ENCODE data around the gene STRN3. TPM values are rescaled to one million over a fixed set of nuclear protein-coding genes. Genes with fewer than 3 reads are reported as not detected.
A peak's percentile ranks its signal among the peaks of the same experiment; 100 is the strongest.
"Not testable (repeated sequence)": the region's sequence is repeated elsewhere in the genome, so short reads cannot be mapped to it uniquely, and the experiment has no call there.

The STRN3 gene
- total RNA-seq, 1 donor from 2014 or later: 138 TPM

DNA sequence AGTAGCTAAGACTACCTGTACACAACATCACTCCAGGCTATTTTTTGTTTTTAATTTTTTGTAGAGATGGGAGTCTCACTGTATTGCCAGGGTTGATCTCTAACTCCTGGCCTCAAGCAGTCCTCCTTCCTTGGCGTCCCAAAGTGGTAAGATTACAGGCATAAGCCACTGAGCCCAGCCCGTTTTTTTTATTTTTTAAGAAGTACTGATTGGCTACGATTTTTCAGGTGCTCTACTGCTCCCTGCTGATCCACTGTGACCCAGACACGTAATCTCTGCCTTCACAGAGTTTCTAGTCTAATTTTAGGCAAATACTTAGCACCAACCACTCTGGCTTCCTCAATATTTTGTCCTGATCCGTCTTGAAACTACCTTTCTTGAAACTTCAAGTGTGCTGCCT is 4.3 kb upstream of the STRN3 start:
- DNase-seq: no peak

GRCh38 chr14:31029016-31029970 is 3.1 kb upstream of the STRN3 start:
- DNase-seq: no peak

- no peak for DNase-seq
These were observed 1.7 kb upstream of the STRN3 start for GRCh38 chr14:31027847-31028246.

DNA sequence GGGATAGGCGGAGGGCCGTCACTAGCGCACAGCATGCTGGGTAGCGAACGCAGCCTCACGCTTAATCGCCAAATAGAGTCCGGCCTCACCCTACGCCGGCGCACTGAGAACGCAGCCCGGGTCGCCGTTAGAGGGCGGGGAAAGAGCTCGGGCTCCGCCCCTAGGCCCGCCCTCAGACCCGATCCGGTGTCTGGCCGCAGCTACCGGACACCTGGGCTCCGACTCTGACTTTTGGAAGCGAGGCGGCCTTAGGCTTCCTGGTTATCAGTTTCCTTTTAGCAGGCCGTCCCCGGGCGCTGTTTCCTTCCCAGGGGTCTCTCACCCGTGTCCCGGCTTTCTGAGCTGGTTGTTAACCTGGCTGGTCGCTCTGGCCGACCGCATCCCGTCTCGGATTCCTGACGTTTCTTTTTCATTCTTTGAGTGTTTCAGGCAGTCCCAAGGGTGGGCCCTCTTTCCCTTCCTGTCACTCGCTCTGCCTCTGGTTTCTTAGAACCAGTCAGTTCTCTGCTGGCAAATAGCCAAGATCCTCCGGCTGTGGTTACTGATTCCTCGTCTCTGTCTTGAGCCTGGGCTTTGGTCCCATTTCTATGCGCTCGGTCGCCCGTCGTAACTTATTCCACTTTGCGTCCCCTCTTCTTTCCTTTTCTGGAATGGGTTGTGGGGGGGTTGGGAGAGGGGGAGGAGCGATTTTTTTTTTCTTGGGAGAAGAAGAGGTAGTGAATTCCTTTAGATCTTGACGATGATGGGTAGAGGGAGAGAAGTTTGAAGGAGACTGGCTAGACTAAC is 464 bp upstream of the STRN3 start:
- peak; percentile 94 for DNase-seq

GRCh38 chr14:31025367-31026076 is 657 bp downstream of the STRN3 start, which contains the start of gene AP4S1:
TSS of gene AP4S1 (plus strand) at chr14:31025649. CDS start at chr14:31066197, 40,548 bp downstream.
- peak; percentile 45 for DNase-seq

GRCh38 chr14:31024577-31025366 is 1.4 kb downstream of the STRN3 start:
- DNase-seq: no peak

- DNase-seq: no peak
These were observed 2.1 kb downstream of the STRN3 start for GRCh38 chr14:31024010-31024480.

DNA sequence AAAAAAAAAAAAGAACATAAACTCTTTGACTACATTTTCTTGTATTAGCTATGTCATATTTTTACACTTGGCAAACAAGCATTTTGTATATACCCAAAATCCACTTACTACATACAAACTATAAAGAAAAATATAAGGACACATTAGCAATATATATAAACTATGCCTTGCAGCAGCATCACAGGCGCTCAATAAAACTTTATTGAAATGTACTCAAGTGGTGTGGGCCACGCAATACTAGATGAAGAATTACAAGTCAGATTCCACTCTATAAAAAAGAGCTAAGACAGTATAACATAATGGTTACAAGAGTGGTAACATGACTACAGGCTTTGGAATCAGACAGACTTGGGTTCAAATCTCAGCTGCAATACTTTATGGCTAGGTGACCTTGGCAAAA is 3.8 kb downstream of the STRN3 start:
- no peak for DNase-seq

DNA sequence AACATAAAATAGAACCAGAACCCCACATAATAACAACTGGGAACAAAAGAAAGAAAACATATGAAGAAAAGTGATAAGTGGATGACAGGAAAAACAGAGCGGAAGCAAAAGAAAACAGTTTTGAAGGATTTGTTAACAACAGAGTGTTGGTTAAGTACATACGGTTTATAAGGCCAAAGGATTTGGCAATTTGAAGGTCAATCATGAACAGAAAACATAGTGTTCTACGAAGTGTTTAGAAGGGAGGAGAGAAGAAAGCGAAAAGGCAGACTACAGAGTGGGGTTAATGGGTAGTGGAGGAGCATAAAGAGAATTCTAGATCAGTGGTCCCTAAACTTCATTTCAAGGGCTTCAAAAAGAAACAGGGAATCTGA is 4.6 kb downstream of the STRN3 start:
- DNase-seq: no peak

DNA sequence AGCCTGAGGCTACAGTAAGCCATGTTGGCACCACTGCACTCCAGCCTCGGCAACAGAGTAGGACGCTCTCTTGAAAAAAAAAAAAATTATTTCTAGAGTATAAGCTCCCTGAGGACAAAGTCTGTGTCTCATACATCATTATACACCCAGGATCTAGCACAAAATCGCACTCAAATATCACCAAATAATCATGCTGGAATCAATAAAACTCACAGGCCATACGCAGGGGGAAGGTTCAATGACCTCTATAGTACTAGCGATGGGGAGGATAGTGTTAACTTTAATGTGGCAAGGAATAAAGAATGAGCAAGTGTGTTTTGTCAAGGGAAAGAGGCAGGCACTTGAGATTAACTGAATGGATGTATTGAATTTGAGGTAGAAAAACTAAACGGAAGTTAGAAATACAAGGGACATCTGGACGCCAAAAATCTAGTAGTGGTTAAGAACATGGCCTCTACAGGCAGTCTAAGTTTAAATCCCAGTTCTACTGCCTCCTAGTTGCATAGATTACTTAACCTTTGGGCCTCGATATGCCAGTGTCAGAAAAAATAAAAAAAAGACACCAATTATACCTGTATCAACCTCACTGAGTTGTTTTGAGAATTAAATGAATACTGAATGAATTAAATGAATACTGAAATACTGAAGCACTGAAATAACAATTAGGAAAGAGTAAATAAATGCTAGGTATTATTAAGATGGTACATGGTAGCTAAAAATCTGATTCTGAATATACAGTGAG is 5.2 kb downstream of the STRN3 start:
- DNase-seq: no peak

DNA sequence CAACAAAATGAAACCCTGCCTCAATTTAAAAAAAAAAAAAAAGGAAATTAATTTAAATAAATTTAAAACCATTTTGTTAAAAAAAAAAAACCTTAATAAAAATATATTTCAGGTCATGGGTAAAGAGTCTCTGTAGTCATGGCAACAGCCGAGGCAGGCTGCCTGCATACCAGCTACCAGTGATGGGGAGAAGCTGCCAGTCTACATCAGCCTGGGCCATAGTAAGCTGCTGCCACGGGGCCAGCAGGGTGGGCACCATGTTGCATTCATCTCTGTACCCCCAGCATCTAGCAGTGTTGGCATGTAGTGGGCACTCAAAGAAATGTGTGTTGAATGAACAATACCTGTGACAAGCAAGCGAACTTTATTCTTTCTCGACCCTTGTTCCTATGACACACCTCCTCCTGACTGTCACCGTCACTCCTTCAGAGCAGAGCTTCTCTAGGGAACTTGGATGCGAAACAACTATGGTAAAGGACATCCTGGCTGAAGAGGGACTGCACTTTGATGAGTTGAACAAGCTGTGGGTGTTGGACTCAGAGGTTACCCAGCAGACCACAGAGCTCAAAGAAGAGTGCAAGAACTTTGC is 8.0 kb downstream of the STRN3 start:
- DNase-seq: no peak

GRCh38 chr14:31013841-31014240 is 12.3 kb downstream of the STRN3 start:
- no peak for DNase-seq

- no peak for DNase-seq
These were observed 15.2 kb downstream of the STRN3 start for GRCh38 chr14:31010935-31011334.

DNA sequence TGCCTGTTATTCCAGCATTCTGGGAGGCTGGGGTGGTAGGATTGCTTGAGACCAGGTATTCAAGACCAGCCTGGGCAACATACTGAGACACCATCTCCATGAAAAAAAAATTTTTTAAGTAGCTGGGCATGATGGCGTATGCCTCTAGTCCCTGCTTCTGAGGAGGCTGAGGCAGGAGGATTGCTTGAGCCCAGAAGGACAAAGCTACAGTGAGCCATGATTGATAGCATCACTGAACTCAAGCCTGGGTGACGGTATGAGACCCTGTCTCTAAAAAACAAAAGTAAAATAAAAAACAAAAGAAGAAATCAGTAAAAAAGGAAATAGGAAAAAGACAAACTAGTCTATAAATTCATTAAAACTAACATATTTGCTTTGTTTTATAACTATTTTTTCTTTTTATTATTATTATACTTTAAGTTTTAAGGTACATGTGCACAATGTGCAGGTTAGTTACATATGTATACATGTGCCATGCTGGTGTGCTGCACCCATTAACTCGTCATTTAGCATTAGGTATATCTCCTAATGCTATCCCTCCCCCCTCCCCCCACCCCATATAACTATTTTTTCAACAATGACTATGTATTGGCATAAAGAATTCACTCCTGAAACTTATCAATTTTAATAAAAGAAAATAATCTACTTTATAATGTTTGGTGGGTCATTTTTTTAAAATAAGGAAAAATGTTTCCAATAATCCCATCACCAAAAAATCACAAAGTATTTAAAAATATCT is 16.2 kb downstream of the STRN3 start:
- DNase-seq: no peak

DNA sequence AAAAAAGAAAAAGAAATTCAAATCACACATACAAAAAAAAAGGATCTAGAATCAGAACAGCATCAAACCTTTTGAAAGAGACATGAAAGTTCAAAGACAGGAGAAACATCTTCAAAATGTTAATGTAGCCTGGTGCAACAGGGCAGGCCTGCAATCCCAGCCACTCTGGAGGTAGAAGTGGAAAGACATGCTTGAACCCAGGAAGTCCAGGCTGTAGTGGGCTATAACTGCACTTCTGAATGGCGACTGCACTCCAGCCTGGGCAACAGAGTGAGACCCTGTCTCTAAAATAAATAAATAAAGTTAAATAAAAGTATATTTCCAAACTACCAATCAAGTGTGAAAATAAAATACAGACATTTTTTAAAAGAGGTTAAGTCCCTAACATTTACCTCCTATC is 19.5 kb downstream of the STRN3 start:
- DNase-seq: no peak

DNA sequence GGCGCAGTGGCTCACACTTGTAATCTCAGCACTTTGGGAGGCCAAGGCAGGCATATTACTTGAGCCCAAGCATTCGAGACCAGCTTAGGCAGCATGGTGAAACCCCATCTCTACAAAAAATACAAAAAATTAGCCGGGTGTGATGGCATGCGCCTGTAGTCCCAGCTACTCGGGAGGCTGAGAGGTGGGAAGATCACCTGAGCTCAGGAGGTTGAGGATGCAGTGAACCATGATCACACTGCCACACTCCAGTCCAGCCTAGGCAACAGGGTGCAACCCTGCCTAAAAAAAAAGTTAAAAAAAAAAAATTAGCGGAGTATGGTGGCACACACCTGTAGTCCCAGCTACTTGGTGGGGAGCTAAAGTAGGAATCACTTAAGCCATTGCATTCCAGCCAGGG is 22.2 kb downstream of the STRN3 start:
- DNase-seq: not testable (repeated sequence)

DNA sequence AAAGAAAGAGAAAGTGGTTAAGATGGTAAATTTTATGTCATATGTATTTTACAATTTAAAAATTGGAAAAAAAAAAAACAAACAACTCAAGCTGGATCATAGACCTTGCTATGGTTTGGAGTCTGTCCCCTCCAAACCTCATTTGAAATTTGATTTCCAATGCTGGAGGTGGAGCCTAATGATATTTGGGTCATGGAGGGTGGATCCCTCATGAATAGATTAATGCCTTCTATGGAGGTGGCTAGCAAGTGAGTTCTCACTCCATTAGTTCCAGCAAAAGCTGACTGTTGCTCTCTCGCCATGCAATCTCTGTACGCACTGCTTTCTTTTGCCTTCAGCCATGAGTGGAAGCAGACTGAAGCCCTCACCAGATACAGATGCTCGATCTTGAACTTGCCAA is 22.9 kb downstream of the STRN3 start:
- DNase-seq: no peak

- no peak for DNase-seq
These were observed 24.9 kb downstream of the STRN3 start for GRCh38 chr14:31001339-31001658.

DNA sequence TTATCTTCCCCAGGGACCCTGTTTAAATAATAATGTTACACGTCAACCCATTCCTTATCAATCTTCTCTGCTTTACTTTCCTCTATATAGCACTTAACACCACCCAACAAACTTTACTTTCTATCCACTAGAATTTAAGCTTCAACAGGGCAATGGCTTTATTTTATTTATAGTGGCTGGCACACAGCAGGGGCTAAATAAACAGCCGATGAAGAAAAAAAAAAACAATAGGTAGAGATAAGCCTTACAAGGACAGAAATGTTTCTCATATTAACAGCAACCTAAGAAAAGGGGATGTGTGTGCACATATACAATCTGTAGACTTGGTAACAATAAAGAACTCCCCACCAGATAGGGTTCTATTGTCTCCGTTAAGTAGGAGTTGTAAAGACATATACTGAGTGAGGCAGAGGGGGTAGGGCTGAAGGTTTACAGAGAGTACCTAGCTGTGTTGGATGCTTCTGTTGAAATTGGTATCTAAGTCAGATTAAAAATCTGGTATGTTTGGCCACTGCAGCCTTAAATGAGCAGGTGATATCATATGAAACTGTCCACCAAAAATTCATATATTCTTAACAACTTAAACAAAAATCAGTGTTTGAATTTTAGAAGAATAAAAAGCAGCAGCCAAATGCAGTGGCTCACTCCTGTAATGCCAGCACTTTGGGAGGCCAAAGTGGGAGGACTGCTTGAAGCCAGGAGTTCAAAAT is 25.4 kb downstream of the STRN3 start:
- DNase-seq: no peak

Data from occipital lobe (tissue), 2 donors.